ENCODE measurements around the gene AP5S1.

Gene AP5S1

GRCh38 chr20:3798373-3798768 lies 22.0 kb upstream of the AP5S1 start:
- TF ChIP-seq CTCF (IDR thresholded peaks at IDR 0.05; ENCODE audit: control insufficient read depth, insufficient read depth, low read depth, low read length, missing control alignments): no peak
- no peak overlapping the region; the same call in 1 of the 2 replicates for H3K4me3 ChIP-seq (ENCODE audit: control insufficient read depth, low read depth, low read length)
- DNase-seq (ENCODE audit: low read depth): no peak

GRCh38 chr20:3798908-3799248 lies 21.5 kb upstream of the AP5S1 start:
- no peak for DNase-seq (ENCODE audit: low read depth)
- H3K4me3 ChIP-seq (ENCODE audit: control insufficient read depth, low read depth, low read length): no peak overlapping the region
- TF ChIP-seq CTCF (IDR thresholded peaks at IDR 0.05; ENCODE audit: control insufficient read depth, insufficient read depth, low read depth, low read length, missing control alignments): no peak

GRCh38 chr20:3800256-3800877 lies 20.0 kb upstream of the AP5S1 start:
- H3K4me3 ChIP-seq (ENCODE audit: control insufficient read depth, low read depth, low read length): no peak overlapping the region

GRCh38 chr20:3800878-3801260 lies 19.5 kb upstream of the AP5S1 start:
- no peak for TF ChIP-seq CTCF (IDR thresholded peaks at IDR 0.05; ENCODE audit: control insufficient read depth, insufficient read depth, low read depth, low read length, missing control alignments)
- DNase-seq (ENCODE audit: low read depth): no peak
- no peak overlapping the region for H3K4me3 ChIP-seq (ENCODE audit: control insufficient read depth, low read depth, low read length)

More at GRCh38 chr20:3800256-3800877, 20.0 kb upstream of the AP5S1 start:
- TF ChIP-seq CTCF (IDR thresholded peaks at IDR 0.05; ENCODE audit: control insufficient read depth, insufficient read depth, low read depth, low read length, missing control alignments): no peak
- no peak for DNase-seq (ENCODE audit: low read depth)

GRCh38 chr20:3801299-3801698 lies 19.0 kb upstream of the AP5S1 start:
- no peak for DNase-seq (ENCODE audit: low read depth)
- H3K4me3 ChIP-seq (ENCODE audit: control insufficient read depth, low read depth, low read length): no peak overlapping the region
- TF ChIP-seq CTCF (IDR thresholded peaks at IDR 0.05; ENCODE audit: control insufficient read depth, insufficient read depth, low read depth, low read length, missing control alignments): no peak

GRCh38 chr20:3801846-3802245 lies 18.5 kb upstream of the AP5S1 start:
- no peak overlapping the region for H3K4me3 ChIP-seq (ENCODE audit: control insufficient read depth, low read depth, low read length)
- TF ChIP-seq CTCF (IDR thresholded peaks at IDR 0.05; ENCODE audit: control insufficient read depth, insufficient read depth, low read depth, low read length, missing control alignments): no peak
- DNase-seq (ENCODE audit: low read depth): no peak

All from AG09309 (cell line).